Effector CD8-positive, alpha-beta T cell (primary cell): Measurements from ENCODE around the gene ROBO2.

Experiments
- DNase-seq: peaks from one replicate; lab custom pipeline; 2025; lab: John Stamatoyannopoulos, UW

The ROBO2 gene

DNA sequence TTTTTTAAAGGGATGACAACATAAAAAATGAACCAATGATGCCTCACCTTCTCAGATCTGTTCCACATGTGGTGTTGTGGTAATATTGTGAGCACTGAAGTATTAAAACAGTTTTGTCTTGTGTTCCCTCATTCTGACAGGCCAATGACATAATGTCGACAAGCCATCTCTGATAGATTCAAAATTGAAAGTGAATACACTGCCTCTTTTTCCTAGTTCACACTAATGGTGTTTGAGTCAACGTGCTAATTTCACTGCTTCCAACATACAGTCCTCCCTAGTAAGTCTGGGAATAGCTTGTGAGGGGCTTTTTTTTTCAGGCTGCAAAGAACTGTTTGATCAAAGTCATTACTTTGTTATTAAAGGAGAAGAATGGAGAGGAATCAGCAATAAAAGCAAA lies 82.8 kb downstream of the ROBO2 start:
- DNase-seq, result no peak

DNA sequence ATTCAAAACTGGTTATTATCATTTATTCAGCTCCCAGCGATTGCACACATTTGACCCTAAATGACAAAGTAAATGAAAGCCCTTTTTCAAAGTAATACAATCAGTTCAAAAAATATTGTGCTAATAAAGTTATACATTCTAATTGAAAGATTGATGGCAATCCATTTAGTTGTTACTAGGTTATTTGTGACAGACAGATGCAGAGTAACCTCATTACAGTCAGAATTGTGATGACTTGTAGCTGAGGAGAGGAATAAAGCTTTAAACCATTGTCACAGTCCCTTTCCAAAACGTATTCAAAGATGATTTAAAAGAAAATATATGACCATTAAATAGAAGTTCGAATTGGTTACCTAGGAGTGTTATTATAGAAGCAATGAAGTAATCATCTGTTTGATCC lies 86.1 kb downstream of the ROBO2 start:
- DNase-seq, result no peak

DNA sequence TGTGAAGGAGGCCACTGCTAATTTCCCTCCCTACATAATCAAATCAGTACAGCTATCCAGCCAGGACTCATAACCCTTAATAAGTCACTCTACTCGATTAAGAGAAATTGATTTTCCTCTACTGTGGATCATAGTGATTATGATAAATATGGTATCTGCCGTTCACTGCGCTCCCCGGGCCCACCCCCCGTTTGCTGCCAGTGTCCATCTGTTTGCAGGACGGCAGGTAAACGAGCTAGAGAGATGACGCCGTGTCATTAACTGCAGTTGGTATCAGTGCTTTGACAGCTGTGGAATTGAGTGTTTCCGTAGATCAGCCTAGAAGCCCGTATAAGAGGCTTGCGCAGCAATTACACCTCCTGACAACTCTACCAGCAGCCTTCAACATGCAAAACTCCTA lies 94.9 kb downstream of the ROBO2 start:
- no peak for DNase-seq

DNA sequence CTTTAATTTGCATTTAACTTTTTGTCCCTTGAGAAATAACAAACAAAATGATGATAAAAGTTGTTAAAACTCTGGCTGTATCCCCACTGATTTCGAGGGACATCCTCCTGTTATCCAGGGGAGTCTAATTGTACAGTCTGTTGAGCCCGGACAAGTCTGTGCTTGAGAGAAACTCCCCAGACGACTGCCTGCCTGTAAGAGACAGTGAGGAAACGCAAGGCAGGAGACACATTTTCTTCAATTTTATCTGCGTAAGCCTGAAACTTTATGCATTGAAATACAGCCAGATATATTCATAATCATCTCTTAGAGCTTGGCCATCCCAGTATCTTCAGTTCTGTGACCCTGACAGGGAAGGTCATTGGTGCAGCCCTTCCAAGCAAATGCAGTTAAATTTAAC lies 97.7 kb downstream of the ROBO2 start:
- no peak for DNase-seq

DNA sequence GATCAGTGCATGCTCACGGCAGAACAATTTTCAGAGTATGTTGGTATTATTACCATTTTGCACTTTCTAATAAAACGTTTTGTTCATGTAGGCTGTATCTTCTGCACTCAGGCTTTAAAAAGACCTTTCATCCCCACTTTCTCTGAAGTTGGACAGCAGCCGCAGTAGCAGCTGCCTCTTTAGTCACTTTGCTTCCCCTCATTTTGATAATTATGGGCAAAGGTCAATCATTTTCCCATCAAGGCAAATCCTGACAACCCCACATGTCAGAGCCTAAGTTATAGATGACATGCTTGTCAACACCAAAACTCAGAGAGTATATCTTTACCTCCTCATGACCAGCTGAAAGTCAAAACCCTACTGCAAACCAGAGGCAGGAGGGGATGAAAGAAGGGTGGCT lies 99.7 kb downstream of the ROBO2 start:
- DNase-seq, result no peak

DNA sequence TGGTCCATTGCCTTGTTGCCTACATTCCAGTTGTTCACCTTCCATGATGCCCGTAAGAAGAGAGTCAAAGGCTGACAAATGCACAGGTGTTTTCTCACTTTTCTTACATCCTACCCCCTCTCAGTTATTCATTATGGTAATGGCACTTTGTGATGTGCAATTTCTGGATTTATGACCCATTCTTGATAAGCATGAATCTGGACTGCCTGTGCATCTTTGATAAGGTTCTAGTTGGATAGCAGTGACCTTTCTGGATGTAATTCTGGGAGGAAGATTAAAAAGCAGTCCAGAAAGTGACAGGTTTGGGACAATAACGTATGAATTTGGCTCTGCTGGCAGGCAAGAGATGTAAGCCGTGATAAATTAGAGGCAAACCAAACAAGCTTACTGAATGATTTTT lies 101.5 kb downstream of the ROBO2 start:
- no peak for DNase-seq

DNA sequence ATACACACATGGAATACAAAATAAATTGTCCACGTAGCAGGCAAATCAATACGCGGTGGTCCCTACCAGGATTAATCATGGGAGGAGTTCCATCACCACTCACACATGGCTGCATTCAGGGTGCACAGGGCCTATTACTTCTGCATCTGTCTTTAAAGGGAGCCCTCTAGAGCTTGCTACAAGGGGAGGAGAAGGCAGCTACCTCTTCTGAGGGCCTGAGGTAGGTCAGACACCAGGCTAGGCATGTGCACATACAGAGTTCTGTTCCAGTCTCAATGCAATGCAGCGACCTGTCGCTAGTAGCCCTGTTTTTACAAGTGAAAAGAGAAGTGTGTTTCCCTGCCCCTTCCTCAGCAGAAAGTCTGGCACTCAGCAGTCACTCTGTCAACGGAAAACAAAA lies 102.7 kb downstream of the ROBO2 start:
- no peak for DNase-seq

DNA sequence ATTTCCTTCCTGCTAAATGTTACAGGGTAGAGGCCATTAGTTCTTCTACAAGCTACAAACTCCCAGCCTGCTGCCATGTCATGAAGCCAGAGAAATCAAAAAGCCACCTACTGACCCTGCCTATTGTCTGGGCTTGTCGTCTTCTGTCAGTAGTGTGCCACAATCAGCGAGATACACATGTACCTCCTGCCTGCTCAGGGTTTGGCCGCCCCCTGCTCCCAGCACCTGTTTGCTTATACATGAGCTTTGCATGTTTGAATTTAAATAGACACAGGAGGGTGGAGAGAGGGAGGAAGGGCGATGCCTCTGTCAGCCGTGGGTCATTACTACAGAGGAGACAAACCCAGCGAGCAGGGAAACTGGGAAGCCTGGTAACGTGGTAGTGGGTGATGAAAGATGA lies 106.1 kb downstream of the ROBO2 start:
- DNase-seq, result no peak

DNA sequence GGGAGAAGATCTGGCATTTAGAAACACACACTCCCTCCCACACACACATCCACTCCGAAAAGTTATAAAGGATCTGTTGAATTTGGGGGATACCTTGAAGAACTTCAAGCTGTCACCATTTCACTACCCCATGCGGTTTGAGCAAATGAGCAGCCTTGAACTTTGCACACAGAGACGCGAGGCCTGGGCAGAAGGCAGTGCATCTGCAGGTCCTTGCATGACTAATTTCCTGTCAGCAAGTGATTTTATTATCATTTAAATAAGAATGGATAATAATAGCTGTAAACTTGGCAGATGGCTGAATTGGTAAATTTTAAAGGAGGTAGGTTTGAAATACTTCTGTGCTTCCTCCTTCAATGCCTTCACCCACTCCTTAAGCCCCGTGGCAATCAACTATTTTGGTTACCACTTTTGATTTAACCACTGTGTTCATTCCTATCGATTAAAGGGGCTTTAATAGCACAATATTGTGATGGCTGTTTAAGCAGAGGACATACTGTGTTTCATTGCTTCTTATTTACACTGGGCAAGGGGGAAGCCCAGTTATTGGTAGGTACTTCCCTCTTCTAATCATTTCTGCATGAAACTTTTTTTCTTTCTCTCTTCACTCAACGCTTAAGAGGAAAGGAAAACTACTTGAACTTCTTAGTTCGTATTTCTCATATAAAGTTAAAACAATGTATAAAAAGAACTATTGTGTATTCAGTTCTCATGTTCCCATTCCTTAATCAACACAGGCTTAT lies 108.1 kb downstream of the ROBO2 start:
- DNase-seq, result no peak

DNA sequence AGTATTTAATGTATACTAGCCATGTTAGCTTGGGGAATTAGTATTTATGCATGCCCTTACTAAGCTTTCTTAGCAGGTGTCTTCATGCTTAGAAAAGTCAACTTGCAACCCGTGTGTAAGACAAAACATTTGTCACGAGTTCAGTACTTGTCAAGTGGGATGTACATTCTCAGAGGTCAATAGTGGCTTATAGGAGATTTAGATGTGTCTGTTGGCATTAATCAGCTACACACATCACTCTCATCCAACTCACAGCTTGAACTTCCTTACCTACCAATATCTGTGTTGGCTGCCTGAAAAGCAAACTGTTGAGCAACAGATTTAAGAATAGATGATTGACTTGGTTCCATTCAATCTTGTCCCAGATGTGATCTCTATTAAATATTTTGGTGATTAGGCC lies 109.5 kb downstream of the ROBO2 start:
- no peak for DNase-seq

DNA sequence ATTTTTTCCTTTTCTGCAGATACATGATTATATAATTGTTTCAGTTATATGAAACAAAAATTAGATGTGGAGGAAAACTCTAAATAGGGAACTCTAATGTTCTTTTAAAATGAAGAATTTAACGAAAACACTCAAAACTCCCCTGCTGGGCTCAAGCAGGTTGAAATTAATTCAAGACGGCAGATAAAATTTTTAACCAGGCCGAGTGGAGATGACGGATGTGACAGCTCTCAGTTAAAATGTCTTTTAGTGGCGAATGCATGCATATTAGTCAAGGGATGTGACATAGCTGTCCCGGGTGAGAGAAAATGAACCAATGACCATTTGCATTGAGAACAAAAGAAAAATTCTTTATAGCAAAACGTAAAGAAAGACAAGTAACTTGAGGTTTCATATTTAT lies 110.1 kb downstream of the ROBO2 start:
- DNase-seq, result no peak

DNA sequence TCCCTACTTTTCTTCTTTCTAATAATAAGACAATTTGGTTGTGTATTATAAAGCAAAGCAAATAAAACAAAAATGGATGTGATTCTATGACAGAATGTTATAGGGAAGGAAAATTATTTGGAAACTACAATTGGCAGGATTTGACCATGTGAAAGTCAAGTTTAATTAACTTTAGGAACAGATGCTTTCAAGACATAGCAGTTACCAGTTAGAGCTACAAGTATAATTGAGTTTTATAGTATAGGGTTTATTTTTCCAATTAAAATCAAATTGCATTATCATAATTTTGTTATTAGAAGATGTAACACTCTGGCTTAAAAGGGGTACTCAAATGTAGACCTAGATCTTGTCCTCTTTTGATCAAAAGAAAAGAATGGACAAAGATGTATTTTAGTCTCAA lies 110.9 kb downstream of the ROBO2 start:
- no peak for DNase-seq

DNA sequence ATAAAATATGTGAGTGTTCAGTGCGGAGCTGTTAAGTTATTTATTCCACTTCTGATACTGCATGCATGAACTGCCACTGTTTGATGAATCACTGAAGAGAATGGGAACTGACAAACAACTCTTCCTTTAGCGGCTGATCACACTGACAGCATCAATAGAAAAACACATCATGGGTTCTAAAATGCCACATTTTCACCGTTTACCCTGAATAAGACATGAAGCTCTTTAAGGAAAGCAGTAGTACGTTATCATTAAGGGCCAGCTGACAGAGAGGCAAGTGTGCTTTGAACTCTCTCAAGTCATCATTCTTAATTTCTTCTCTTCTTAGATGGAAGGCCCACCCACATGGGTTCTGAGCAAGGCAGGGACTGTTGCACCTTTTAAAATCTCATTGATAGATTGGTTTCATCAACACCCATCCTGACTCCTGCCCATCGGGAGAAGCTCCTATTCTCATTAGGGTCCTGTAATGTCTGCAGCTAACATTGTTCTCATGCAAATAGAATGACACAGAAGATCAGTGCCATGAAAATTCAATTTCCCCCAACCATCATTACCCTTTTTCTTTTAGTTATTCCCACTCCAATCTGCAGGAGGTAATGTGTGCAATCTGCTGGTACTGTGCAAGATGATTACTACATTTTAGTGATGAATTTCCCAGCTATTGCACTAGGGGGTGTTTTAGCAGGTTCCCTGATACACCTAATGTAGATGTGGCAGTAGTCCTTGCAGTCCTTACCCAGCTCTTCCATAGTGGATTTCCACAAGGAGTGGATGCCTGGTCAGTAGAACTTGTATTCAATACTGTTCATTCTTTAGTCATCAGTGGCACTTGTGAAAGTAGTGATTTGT lies 119.1 kb downstream of the ROBO2 start:
- no peak for DNase-seq

DNA sequence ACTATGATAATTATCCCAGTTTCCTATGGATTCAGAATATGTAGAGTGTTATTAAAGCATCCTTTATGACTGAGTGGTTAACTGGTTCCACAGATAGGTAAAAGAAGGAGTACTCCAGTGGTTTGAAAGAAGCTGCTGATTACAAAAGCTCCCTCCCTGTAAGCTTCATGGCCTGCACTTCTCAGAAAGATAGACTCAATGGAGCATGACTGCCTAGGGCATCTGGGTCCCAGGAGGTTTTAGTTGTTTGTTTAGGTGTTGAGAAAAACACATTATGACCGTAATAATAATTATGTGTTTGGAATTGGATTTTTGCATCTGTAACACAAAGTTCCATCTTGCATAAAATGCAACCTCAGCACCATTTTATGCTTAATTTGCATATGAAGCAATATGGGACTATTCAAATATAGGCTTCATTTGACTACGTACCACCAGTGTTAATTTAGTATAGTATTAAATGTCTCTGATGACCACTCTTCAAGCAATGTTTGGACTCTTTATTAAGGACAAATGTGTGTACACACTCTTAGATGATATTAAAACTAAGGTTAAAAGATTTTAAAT lies 121.1 kb downstream of the ROBO2 start:
- DNase-seq, result no peak

DNA sequence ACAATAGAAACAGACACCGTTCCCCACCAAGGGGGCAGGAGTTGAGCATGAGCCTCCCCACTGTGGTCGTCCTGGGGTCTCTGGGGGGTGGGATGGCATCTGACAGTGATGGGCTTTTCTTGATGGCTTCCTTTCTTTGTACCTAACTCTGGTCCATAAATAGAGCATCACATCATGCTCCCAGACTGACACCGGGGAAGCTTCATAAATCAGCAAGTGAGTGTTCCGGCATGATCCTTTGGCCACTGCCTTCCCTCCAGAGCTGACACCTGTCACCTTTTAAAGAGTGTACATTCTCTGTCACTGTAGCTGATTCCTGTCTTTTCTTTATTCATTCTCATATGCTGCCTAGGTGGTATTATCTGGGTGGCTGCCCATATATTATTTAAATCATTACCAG lies 129.9 kb downstream of the ROBO2 start:
- no peak for DNase-seq

DNA sequence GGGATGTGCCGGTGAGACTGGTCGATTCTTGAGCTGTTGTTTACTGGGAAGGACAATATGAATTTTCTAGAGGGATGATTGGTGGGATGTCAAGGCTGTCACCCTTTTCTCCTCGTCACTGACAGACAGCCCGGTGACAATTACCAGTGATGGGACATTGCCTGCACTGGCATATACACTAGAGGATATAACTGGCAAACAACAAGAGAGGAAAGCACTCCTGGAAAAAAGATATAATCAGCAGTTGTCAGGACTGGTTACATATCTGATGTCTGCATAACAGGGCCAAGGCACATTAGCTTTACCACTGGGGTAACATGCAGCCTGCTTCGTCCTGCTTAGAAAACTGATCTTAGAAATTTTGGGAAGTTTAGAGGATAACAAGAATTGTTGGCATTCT lies 131.1 kb downstream of the ROBO2 start:
- no peak for DNase-seq

DNA sequence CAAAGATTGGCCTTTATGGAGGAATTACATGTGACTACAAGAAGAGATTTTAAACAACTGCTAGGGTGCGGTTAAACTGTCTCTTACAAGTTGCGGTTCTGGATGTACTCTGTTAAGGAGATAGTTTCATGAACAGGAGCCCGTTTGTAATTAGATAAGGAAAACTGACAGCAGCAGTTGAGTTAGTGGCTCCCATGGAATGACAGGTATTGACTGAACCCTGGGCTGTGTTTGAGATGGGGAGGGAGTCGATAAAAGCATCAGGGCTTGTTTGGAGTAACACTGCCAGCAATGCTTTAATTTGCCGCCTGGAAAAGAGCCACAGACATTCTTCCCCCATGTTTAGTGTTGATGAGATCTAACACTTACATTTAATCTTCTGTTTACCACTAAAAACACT lies 139.9 kb downstream of the ROBO2 start:
- DNase-seq, result no peak

DNA sequence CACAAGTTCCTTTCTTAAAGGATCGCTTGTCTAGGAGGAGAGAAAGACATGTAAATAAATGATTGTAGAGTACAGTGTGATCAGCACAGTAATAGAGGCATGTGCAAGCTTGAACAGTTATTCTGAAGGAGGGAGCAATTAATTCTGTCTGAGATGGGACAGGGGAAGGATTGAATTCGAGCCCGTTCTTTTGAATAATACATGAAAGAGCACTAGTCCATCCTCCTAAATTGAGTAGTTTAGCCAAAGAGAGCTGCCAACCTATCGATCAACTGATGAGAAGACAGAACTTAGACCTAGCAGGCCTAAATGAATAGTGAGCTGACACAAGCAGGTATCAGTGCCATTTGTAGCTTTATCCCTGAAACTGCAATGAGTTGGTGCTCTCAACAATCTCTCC lies 142.4 kb downstream of the ROBO2 start:
- DNase-seq, result no peak

DNA sequence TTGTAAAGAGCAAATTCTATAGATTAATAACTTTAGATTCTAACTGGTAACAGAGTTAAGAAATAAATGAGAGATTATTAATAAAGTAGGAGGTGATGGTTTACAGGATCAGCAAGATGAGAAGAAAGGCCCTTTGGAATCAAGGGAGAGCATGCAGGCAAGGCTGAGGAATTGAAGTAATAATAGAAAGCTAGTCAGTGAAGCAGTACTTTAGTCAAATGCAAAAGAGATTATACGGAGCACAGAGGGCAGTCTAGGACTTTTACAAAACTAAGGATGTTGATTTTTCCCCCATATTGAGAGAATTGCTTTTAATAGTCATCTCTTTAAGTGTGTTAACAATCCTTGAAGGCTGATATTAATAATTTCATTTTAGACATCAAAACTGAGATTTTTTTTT lies 146.4 kb downstream of the ROBO2 start:
- no peak for DNase-seq

DNA sequence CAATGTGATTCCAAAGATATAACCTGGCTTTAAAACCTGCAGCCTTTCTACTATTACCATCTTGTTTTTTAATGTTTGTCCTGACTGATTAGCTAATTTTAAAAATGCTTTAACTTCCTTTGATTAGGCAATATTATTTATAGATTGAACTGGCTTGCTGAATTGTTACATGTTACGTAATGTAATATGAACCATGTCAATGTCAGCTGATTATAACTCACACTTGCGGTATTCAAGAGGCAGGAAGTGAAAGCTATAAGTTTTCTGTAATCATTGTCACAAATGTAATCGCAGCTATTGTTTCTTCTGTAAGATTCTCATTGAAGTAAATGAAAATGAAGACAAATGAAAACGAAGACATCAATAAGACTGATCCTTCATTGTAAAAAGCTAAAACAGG lies 146.8 kb downstream of the ROBO2 start:
- DNase-seq, result no peak

DNA sequence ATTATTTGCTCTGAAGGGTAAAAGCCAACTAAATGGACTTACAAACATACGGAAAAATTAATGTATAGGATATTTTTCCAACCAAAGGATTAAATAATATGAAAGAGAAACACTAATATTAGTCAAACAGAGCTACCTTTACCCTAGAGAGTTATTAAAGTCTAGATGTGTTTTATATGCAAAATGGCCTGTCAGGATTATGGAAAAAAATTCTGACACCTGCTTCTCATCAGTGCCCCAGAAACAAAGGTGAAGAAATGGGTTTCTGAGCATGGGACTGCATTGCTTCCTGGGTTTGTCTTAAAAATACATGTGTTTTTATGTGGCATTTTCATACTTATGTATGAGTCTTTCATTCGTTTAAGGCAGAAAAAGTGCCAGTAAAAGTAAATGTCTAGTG lies 148.3 kb downstream of the ROBO2 start:
- no peak for DNase-seq

DNA sequence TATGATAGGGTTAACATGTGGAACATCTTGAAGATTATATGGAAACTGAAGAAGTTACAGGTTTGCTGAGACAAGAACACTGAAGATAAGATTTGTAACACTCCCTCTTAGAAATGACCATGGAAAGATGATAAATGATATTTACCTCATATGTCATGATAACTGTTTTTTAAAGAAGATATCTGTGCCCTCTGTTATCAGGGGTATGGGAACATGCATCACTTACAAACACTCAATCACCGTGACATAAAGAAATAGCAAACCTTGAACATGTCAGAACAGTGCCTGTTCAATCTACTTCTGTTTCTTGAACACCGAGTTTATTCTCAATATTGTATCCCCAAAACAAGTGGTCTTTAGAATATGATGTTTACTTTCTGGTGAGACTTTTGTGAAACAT lies 149.4 kb downstream of the ROBO2 start:
- no peak for DNase-seq

DNA sequence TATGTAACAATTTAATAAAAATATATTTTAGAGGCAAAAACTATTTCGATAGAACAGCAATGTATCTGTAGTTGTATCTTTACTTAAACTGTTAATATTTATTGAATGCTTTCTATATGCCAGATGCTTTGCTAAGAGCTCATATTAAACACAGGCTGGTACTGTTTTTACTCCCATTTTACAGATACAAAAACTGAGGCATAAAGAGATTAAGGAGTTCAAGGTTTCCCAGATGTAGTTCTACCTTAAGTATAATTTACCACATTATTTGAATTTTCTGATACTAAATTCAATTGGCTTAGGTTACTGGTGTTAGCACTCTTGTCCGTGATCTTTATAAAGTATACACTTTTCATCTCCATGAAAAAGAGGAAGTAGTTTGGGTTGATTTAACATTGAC lies 149.8 kb downstream of the ROBO2 start:
- DNase-seq, result no peak
